Anterior cingulate cortex (tissue), 58 donors: ENCODE results near the gene SLC26A1.
A peak's percentile ranks its signal among the peaks of the same experiment; 100 is the strongest.

Experiments used
- DNase-seq, 58 donors: peaks; one replicate each; lab custom pipeline; 2025; lab: John Stamatoyannopoulos, UW

SLC26A1 gene, protein sequence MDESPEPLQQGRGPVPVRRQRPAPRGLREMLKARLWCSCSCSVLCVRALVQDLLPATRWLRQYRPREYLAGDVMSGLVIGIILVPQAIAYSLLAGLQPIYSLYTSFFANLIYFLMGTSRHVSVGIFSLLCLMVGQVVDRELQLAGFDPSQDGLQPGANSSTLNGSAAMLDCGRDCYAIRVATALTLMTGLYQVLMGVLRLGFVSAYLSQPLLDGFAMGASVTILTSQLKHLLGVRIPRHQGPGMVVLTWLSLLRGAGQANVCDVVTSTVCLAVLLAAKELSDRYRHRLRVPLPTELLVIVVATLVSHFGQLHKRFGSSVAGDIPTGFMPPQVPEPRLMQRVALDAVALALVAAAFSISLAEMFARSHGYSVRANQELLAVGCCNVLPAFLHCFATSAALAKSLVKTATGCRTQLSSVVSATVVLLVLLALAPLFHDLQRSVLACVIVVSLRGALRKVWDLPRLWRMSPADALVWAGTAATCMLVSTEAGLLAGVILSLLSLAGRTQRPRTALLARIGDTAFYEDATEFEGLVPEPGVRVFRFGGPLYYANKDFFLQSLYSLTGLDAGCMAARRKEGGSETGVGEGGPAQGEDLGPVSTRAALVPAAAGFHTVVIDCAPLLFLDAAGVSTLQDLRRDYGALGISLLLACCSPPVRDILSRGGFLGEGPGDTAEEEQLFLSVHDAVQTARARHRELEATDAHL

DNA sequence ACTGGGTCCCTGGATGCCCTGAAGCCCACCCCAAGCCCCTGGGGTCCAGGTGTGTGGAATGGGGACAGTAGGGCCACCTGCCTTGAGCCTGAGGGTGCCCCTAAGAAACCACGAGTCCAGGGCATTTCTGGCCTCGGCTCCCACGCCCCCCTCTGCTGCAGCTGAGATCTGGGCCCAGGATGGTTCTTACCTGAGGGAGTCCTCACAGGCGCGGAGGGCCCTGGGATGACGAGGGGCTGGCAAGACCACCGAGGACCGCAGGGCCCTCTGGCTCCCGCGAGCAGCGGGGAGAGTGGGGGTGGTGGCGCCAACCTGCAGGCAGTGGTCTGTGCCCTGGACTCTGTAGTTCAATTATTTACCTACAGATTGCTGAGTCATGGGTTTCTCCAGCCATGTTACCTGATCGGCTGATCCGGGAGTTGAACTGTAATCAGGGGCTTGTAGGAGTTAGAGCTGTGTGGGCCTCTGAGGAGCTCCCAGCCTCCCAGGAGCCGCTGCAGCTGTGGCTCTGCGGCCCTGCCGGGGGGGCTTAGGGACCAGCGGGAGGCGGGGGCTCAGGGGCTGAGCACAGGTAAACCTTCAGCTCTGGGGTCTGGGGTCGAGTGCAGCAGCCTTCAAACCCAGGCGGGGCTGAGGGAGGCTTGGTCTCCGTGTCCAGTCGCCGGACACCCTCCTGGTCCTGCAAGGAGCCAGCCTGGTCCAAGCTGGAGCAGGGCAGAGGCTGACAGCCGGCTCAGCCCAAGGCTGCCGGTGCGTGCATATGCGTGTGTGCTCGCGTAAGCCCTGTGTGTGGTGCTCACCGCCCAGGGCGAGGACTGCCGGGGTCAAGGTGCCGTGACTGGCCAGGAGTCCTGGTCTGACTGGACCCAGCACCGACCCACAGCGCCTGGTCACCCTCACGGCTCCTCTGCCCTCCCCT is at the start of gene SLC26A1:
SLC26A1 (minus strand) TSS at position 294 of the 919 bp plus-strand sequence. CDS start 1,701 bp downstream, outside the sequence.
- DNase-seq = no peak

DNA sequence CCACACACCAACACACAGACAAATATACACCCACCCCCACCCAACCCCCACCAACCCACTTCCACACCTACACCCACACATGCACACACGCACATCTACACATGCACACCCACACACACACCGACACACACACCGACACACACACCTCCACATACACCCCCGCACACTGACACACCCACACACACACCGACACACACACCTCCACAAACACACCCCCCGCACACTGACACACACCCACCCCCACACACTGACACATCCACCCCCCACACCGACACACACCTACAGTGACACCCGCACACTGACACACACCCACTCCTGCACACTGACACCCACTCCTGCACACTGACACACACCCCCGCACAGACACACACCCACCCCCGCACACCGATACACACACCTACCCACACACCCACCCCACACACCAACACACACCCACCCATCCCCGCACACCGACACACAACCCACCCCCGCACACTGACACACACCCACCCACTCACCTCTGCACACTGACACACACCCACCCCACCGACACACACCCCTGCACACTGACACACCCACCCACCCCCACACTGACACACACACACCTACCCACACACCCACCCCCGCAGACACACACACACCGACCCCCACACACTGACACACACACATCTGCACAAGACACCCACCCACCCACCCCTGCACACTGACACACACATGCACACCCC is 49.3 kb upstream of the SLC26A1 start:
- DNase-seq = peak in 1 of 58 donors; percentile 60

DNA sequence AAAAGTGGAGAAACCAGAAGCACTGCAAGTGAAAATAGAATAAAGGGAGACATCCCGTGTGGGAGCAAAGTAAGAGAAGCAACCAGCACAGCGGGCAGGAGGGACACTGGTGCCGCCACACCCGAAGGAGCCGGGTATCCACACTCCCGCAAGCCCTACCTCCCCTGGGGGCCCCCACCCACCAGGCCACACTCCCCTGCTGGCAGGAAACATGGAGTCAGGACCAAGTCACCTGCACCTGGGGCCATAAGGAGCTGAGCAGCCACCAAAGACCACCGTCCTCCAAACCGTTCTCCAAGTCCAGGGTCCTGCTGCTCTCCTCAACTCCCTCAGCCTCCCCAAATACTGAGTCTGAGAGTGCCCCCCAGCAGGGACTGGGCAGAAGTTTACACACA is 48.7 kb upstream of the SLC26A1 start:
- DNase-seq = no peak

DNA sequence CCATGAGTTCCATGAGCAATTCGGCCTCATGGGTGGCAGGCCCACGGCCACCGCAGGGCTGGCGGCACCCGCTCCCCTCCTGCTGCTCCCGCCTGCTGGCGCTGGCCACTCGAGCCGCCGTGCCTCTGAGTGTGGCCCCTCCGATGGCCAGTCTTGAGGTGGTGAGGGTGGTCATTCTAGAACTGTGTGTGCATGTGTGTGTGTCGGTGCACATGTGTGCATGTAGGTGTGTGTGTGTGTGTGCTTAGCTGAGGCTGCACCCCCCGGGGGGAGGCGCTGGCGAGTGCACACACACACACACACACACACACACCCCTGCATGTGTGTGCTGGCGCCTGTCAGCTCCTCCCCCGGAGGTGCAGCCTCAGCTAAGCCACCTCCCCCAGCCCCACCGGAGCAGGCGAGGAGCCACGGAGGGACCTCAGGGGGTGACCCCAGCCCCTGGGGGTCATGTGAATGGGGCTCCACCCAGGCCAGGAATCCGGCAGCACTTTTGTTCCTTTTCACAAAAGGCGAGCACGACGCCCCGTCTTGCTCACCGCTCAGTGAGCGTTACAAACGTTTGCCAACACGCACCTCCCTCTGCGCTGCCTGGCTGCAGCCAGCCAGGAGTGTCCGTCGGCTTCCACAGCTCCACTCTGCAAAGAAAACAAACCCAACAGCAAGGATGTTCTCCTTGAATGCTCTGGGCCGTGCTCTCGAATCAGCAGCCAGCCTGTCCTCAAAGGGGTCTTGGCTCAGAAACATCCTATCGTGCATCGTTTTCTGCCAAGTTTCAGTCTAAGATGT is 48.1 kb upstream of the SLC26A1 start:
- peak in 16 of 58 donors; percentile 15 to 62 (median 32) for DNase-seq

DNA sequence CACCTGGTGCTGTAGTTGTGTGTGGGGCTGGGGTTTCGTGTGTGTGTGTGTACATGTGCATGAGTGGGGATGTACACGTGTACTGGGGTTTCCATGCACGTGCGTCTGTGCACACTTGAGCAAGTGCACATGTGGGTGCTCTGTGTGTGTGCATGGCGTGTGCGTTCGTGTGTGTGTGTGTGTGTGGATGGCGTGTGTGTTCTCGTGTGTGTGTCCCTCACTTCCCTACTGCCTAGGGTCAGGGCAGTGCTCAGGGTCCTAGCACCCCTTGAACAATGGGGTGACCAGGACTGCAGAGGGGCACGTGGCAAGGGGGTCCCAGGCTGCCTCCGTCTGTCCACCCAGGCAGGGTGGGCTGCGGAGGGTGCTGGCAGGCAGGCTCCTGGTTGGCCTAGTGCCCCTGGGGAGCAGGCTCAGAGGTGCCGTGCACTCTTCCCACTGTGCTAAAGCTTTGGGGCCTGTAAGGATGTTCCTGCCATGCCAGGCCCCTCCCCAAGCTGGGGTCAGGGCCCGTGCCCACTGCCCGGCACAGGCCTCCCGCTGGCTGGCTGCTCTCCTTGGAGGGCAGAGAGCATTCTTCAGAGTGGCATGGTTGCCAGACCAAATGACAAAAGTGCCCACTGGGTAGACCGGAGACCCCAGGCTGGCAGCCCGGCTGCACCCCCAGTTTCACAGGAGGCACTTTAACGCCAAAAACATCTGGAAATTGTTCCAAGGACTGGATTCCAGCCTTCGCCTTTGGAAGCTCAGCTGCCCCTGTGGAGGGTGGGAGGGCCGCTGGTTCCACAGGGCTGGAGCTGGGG is 47.3 kb upstream of the SLC26A1 start:
- no peak for DNase-seq

DNA sequence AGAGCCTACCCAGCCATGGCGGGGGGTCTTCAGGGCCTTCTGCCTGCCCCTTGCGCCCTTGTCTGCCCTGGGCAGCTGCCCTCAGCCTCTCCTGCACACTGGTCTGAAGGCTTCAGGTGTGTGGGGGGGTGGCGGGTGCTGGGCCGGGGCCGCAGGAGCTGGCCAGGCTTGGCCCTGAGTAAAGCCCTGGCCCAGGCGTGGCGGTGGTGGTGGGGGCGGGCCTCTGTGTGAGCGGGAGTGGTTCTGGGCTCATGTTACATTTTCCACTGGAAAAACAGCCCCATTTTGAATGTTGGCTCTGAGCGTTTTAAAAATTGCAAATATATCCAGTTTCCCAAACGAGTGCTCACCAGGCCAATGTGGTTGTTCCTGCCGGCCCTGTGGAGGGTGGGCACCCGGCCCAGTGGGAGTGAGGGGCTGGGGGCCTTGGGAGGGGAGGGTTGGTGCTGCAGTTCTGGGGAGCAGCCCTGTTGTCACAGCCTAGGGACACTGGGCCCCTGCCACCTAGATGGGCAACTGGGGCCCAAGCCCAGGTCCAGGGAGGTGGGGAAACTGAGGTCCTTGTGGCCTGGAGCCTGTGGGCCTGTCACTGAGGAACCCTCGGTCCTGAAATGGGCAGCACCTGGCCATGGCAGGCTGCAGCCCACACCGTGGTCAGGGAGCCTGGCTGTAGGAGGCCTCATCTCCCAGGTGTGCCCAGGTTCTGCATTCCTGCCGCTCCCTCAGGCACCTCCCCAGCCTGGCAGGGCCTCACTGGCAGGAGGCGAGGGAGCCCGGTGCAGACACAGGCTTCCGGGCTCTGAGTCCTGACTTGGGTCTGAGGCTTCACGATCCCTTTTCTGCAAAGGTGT is 46.5 kb upstream of the SLC26A1 start:
- DNase-seq = no peak

DNA sequence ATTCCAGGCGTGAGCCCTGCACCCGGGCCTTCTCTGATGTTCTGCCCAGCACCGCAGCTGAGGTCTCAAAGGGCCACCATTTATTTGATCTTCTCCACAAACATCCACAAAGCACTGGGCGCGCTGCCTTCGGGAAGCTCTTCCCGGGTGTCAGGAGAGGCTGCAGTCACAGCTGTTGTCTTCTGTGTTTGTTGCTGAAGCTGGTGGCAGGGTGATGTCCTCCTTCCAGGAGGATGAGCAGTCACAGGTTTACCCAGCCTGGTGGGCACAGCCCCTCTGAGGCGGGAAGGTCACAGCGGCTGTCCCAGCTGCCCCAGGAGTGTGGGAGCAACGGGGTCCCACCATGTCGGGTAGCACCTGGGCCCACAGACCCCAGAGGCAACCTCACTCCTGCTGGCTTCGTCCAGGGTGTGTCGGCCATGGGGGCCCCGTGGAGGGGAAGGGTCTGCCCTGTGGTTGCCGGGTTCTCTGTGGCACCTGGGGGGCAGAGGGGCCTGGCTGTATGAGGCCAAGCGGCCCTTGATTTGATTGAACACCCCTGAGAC is 45.8 kb upstream of the SLC26A1 start:
- DNase-seq = no peak

DNA sequence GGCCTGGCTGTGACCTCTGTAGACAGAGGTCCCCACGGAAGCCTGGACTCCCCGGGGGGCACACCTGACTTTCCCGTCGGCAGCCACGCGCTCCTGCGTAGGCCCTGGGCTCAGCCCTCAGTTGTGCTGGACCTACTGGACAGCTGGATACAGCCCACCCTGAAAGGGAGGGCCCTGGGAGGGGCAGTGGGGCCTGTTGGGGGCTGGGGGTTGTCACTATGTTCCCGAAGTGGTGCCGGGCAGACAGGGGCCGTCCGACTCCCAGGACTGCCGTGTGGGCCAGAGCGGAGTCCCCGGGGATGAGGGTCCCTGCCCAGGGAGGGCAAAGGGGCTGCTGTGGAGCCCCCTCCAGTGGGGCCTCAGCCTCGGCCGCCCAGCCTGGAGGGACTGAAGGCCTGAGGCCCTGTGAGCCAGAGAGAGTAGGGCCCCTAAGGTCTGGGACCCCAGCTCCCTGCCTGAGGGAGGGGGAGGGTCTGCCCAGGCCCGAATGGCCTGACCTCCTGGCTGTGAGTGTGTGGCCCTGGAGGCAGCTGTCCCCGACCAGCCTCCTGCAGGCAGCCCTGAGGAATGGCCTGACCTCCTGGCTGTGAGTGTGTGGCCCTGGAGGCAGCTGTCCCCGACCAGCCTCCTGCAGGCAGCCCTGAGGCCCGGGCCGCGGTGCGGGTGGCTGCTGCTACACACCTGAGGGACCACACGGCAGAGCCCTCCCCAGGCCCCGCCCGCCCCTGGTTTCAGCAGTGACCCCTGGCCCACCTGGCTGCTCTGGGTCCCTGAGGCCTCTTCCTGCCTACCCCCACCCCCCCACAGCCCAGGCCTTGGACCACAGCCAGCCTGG is 44.0 kb upstream of the SLC26A1 start:
- no peak for DNase-seq

DNA sequence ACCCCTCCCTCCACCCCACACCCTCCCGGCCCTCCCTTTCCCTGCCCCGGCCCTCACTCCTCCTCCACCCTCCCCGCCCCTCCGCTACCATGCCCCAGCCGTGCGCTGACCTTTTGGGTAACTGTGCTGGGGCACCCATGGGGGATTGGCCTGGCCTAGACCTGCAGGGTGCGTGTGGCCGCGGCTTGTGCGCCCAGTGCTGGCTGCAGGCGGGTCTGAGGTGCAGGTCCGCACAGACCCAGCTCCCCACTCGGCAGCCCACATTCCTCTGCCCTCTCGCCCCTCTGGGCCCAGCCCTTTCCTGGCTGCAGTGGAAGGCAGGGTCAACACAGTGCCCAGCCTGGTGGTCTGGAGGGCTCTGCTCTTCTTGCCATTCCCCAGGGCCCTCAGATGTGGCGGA is 42.9 kb upstream of the SLC26A1 start:
- DNase-seq = peak in 1 of 58 donors; percentile 41

DNA sequence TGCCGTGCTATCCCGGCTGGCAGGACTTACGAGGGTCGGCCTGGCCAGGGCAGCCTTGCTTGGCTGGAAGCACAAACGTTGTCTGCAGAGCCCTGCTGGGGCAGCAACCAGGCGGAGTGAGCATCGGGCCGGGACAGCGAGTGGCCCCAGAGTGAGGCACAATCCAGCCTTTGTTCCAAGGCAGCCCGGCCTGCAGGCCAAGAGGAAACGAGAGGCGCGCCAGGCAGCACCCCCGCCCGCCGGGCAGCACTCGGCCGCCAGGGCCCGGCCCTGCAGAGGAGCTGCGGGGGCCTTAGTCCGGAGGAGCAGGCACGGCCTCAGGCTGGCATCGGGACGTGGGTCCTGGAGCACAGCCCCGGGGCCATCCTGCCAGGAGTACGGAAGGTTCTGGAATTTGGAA is 42.3 kb upstream of the SLC26A1 start:
- peak in 57 of 58 donors; percentile 19 to 96 (median 83) for DNase-seq

DNA sequence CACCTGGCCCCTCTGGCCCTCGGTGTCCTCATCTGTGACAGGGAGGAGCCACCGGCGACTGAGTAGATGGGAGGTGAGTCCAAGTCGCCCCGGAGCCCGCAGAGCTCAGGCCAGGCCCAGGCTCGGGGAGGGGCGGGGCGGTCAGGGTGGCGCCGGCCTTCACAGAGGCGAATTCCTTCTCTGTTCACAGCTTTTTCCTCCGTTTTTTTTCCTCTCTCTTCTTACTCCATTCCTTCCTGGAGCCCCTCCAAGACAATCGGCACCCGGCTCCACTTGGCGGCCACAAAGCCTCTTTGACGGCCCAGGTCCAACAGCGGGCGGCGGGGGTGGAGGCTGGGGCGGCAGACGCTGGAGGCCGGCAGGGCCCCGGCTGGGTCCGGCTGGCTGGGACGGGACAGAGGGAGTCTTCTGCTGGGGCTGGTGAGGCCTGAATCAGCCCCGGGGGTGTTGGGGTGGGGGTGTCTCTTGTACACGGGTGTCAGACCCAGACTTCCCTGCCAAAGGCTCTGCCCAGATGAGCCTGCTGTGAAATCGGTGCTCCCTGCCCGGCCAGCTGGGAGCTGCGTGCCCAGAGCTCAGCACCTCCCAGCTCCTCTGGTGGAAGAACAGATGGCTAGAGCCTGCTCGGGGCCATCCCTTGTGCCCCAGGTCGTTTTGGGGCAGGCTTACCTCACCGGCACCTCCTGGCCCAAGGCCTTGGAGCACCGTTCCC is 40.8 kb upstream of the SLC26A1 start:
- peak in 49 of 58 donors; percentile 22 to 84 (median 59) for DNase-seq

DNA sequence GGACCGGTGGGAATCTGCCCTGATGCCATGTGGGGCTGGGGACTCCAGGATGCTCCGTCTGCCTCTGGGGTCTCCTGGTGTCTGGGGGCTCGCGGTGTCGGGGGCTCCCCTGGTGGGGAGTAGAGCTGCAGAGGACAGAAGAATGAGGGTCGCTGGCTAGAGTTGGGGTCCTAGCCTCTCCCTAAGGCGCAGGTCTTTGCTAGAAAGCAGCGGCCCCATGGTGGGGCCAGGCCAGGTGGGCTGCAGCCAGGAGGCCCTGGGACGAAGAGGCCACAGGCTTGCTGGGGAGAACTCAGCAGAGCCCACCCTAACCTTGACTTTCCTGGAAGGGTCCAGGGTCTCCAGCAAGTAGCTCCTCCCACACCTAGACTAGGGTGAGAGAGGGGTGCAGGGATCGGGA is 39.7 kb upstream of the SLC26A1 start:
- no peak for DNase-seq

DNA sequence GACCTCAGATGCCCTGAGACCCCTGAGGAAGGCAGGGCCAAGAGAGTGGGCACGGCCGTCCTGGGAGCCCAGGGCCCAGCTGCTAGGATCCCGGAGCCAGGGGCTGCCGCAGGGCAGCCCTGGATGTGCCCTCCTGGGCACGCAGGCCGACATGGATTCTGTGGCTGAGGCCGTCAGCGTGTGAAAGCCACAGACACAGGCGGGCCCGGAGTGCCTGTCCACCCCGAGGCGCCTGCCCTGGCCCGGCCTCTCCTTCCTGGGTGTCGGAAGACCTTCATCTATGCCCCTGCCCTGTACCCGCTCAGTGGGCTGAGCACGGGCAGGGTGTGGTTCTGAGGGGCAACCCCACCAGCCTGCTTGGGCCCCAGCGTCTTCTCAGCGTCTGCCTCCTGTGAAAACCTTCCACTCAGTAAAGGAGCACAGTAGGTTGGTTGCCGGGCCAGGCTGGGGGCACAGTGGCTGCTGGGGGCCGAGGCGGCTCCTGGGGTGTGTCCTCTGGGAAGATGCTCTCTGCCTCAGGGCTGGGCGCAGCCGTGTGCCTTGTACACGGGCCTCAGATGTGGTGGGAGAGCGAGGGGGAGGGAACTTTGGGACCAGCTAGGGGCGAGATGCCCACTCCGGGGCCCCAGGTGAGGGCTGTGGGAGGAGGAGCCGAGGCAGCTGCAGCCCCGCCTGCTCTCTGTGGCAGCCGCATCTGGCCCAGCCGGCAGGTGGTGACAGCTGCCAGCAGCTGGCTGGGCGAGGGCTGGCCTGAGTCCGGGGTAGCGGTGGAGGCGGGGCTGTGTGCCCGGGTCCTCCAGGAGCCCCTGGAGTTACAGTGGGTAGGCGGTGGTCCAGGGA is 39.0 kb upstream of the SLC26A1 start:
- DNase-seq = no peak

DNA sequence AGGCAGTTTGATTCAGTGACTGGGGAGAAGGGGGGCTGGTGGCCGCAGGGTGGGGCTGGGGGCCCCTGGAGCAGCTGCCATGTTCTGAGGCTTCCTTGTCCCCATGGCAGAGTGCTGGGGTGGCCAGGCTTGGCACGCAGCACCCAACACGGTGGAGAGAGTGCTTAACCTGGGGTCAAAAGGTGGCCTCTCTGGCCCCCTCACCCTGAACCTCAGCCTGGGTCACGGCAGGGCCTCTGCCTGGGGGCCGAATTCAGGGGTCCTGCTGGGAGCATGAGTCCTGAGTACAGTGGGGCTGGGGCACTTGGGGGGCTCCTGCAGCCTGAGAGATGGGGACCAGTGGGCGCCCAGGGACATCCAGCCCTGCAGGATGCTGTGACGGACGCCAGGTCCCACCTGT is 38.1 kb upstream of the SLC26A1 start:
- DNase-seq = no peak

DNA sequence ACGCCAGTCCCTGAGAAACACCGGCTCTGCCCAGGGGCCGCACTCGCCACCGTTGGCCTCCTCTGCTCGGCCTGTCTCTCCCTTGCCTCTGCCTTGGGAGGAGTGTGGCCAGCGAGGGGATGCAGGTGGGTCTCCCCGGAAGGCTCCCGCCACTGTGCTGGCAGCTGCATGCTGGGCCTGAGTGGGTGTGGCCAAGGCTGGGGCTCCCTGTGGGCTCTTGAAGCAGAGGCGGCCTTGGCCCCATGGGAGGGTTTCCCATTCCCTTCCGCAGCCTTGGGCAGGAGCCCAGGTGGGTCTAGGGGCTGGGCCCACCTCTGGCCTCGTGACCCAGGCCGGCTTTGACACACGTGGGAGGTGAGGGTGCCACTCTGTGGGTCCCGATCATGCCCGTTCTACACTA is 37.4 kb upstream of the SLC26A1 start:
- DNase-seq = no peak
